ENCODE measurements around the gene SNX18.

DNA sequence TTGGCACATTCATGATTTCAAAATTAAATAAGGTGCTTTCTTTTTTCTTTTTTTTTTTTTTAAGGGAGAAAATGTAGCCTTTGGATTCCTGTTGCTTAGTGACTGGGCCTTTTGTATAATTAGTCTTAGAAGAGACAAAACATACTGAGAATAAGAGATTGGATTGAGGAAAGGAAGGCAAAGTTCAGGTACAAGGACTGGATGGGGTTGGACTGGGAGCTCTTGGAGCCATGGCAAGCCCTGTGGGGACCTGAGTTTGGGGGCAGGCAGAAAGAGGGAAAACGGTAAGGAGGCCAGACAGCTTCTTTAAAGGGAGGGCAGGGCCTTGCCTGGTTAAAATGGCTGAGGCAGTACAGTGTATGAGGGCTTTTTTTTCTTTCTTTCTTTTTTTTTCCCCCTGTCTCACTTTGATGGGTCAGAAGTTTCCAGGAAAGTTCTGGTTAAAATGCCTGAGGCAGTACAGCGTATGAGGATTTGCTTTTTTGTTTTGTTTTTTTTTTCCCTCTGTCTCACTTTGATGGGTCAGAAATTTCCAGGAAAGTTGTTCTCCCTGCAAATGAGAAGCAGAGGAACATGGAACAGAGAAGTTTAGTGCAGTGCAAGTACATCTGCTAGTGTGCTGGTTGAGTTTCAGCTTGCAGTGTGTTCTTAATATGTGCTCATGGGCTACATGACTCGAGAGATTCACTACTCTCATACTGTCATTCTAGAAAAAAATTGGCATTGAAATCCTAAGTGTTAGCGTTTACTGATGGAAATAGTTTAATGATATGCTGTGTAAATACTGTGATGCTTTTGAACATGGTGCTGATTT is 16.8 kb downstream of the SNX18 start:
- TF ChIP-seq, protein P1, sequence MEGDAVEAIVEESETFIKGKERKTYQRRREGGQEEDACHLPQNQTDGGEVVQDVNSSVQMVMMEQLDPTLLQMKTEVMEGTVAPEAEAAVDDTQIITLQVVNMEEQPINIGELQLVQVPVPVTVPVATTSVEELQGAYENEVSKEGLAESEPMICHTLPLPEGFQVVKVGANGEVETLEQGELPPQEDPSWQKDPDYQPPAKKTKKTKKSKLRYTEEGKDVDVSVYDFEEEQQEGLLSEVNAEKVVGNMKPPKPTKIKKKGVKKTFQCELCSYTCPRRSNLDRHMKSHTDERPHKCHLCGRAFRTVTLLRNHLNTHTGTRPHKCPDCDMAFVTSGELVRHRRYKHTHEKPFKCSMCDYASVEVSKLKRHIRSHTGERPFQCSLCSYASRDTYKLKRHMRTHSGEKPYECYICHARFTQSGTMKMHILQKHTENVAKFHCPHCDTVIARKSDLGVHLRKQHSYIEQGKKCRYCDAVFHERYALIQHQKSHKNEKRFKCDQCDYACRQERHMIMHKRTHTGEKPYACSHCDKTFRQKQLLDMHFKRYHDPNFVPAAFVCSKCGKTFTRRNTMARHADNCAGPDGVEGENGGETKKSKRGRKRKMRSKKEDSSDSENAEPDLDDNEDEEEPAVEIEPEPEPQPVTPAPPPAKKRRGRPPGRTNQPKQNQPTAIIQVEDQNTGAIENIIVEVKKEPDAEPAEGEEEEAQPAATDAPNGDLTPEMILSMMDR (IDR thresholded peaks at IDR 0.05), result no peak
- TF ChIP-seq POLR2A (IDR thresholded peaks at IDR 0.05; ENCODE audit: low read length) (no peak), EP300 (IDR thresholded peaks at IDR 0.05) (no peak)

Measured in A549 (cell line).